Measurements from ENCODE around the gene UNC79. TPM values are rescaled to one million over a fixed set of nuclear protein-coding genes. Genes with fewer than 3 reads are reported as not detected.

UNC79 gene
- total and polyA plus RNA-seq, 10 of the 15 experiments (the other 5 are each of a cell fraction or from before 2014, with no cell fraction given): 0.04 to 0.29 (median 0.14) TPM

DNA sequence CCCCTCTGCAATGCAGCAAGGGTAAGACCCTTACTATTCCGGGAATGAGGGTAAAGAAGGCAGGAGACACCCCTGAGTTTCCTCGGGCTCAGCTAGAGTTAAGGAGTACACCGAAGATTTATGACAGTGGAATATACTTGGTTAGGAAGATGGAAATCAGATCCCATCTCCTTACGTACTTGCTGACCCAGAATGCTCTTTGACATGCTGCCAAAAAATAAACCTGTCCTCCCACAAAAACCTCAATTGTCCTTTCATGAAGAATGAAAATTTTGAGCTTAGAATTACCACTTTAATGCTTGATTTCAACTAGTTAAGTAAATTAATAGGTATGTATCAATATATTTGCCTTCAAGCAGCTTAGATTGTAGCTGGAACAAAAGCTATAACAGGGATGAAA is 258.1 kb downstream of the UNC79 start:
- no TSS peak for BruUV-seq (replicated peaks)
- Histone ChIP-seq H3K27ac (ENCODE audit: control insufficient read depth, insufficient read depth) (no peak overlapping the region), H3K36me3 (ENCODE audit: control insufficient read depth in 2 of 2, insufficient read depth in 2 of 2, low read length in 1 of 2) (no peaks in the 10 kb centered on the region), H2AFZ (ENCODE audit: control insufficient read depth, low read depth, low read length) (no peak overlapping the region), H3K4me2 (ENCODE audit: control insufficient read depth, insufficient read depth) (no peak overlapping the region), H3K4me3 (no peak overlapping the region), H3K4me1 (ENCODE audit: control insufficient read depth, insufficient read depth, low read length) (no peaks in the 10 kb centered on the region), H3K27me3 (replicated peaks in 1 of 2; ENCODE audit: control insufficient read depth in 2 of 2, insufficient read depth in 2 of 2, low read length in 1 of 2) (no peaks in the 10 kb centered on the region; a peak in 1 of 4 replicates), H3K9me3 (replicated peaks; ENCODE audit: control insufficient read depth, insufficient read depth, low read length) (no peaks in the 10 kb centered on the region), H3K9ac (ENCODE audit: control insufficient read depth, insufficient read depth, low read length) (no peak overlapping the region), H4K20me1 (ENCODE audit: control insufficient read depth, insufficient read depth) (no peaks in the 10 kb centered on the region), H3K79me2 (ENCODE audit: control insufficient read depth, insufficient read depth, low read length) (no peaks in the 10 kb centered on the region)
- ChIA-PET CTCF (interaction anchor here (1.1 kb wide), 1 partner anchor 200 kb away, joined by 3 read pairs; no protein-coding TSS in a partner anchor), POLR2A (no interaction called here), RAD21 (ENCODE audit: unreplicated experiment) (no interaction called here), SMC1A (ENCODE audit: uncharacterized antibody, unreplicated experiment) (no interaction called here)
- in situ Hi-C loops (cut with MboI) (no loop called here), intact Hi-C loops (cut with micrococcal nuclease; ENCODE audit: unreplicated experiment) (no loop called here)
- no peak for FAIRE-seq
- no peak for DNase-seq (ENCODE audit: low read depth, low spot score)
- no peak for ATAC-seq
- WGBS (ENCODE audit: insufficient coverage, insufficient replicate concordance, low lambda C conversion rate, missing lambda C conversion rate): 12% methylated on average over 4 of the region's 4 CpGs
- TF ChIP-seq JUND (IDR thresholded peaks at IDR 0.05; ENCODE audit: low read depth, low read length): no peak
- TF ChIP-seq, protein P1, sequence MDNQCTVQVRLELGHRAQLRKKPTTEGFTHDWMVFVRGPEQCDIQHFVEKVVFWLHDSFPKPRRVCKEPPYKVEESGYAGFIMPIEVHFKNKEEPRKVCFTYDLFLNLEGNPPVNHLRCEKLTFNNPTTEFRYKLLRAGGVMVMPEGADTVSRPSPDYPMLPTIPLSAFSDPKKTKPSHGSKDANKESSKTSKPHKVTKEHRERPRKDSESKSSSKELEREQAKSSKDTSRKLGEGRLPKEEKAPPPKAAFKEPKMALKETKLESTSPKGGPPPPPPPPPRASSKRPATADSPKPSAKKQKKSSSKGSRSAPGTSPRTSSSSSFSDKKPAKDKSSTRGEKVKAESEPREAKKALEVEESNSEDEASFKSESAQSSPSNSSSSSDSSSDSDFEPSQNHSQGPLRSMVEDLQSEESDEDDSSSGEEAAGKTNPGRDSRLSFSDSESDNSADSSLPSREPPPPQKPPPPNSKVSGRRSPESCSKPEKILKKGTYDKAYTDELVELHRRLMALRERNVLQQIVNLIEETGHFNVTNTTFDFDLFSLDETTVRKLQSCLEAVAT (IDR thresholded peaks at IDR 0.05): no peak
- TF ChIP-seq, protein P2, sequence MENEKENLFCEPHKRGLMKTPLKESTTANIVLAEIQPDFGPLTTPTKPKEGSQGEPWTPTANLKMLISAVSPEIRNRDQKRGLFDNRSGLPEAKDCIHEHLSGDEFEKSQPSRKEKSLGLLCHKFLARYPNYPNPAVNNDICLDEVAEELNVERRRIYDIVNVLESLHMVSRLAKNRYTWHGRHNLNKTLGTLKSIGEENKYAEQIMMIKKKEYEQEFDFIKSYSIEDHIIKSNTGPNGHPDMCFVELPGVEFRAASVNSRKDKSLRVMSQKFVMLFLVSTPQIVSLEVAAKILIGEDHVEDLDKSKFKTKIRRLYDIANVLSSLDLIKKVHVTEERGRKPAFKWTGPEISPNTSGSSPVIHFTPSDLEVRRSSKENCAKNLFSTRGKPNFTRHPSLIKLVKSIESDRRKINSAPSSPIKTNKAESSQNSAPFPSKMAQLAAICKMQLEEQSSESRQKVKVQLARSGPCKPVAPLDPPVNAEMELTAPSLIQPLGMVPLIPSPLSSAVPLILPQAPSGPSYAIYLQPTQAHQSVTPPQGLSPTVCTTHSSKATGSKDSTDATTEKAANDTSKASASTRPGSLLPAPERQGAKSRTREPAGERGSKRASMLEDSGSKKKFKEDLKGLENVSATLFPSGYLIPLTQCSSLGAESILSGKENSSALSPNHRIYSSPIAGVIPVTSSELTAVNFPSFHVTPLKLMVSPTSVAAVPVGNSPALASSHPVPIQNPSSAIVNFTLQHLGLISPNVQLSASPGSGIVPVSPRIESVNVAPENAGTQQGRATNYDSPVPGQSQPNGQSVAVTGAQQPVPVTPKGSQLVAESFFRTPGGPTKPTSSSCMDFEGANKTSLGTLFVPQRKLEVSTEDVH (IDR thresholded peaks at IDR 0.05; ENCODE audit: low read depth, partially characterized antibody): no peak
- TF ChIP-seq RBBP5 (conservative IDR thresholded peaks at IDR 0.05): no peak
- no peak for TF ChIP-seq ZZZ3 (IDR thresholded peaks at IDR 0.05; ENCODE audit: control insufficient read depth, insufficient read length, low read depth)
- no peak for TF ChIP-seq ETV6 (conservative IDR thresholded peaks at IDR 0.05 in 1 of 2, IDR thresholded peaks at IDR 0.05 in 1 of 2; ENCODE audit: borderline replicate concordance in 1 of 2, low read depth in 1 of 2)
- TF ChIP-seq, protein P3, sequence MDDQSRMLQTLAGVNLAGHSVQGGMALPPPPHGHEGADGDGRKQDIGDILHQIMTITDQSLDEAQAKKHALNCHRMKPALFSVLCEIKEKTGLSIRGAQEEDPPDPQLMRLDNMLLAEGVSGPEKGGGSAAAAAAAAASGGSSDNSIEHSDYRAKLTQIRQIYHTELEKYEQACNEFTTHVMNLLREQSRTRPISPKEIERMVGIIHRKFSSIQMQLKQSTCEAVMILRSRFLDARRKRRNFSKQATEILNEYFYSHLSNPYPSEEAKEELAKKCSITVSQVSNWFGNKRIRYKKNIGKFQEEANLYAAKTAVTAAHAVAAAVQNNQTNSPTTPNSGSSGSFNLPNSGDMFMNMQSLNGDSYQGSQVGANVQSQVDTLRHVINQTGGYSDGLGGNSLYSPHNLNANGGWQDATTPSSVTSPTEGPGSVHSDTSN (IDR thresholded peaks at IDR 0.05; ENCODE audit: insufficient replicate concordance, low read depth, low read length): no peak
- TF ChIP-seq, protein P4, sequence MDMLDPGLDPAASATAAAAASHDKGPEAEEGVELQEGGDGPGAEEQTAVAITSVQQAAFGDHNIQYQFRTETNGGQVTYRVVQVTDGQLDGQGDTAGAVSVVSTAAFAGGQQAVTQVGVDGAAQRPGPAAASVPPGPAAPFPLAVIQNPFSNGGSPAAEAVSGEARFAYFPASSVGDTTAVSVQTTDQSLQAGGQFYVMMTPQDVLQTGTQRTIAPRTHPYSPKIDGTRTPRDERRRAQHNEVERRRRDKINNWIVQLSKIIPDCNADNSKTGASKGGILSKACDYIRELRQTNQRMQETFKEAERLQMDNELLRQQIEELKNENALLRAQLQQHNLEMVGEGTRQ (IDR thresholded peaks at IDR 0.05; ENCODE audit: borderline replicate concordance, low read depth, low read length): no peak
- TF ChIP-seq, protein P5, sequence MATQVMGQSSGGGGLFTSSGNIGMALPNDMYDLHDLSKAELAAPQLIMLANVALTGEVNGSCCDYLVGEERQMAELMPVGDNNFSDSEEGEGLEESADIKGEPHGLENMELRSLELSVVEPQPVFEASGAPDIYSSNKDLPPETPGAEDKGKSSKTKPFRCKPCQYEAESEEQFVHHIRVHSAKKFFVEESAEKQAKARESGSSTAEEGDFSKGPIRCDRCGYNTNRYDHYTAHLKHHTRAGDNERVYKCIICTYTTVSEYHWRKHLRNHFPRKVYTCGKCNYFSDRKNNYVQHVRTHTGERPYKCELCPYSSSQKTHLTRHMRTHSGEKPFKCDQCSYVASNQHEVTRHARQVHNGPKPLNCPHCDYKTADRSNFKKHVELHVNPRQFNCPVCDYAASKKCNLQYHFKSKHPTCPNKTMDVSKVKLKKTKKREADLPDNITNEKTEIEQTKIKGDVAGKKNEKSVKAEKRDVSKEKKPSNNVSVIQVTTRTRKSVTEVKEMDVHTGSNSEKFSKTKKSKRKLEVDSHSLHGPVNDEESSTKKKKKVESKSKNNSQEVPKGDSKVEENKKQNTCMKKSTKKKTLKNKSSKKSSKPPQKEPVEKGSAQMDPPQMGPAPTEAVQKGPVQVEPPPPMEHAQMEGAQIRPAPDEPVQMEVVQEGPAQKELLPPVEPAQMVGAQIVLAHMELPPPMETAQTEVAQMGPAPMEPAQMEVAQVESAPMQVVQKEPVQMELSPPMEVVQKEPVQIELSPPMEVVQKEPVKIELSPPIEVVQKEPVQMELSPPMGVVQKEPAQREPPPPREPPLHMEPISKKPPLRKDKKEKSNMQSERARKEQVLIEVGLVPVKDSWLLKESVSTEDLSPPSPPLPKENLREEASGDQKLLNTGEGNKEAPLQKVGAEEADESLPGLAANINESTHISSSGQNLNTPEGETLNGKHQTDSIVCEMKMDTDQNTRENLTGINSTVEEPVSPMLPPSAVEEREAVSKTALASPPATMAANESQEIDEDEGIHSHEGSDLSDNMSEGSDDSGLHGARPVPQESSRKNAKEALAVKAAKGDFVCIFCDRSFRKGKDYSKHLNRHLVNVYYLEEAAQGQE (IDR thresholded peaks at IDR 0.05; ENCODE audit: low read depth, low read length): no peak
- no peak for TF ChIP-seq STAT1 (conservative IDR thresholded peaks at IDR 0.05)
- TF ChIP-seq MTA2 (IDR thresholded peaks at IDR 0.05; ENCODE audit: low read depth): no peak
- TF ChIP-seq PAX5 (IDR thresholded peaks at IDR 0.05; ENCODE audit: borderline replicate concordance, low read depth, low read length): no peak
- no peak for TF ChIP-seq HDAC6 (IDR thresholded peaks at IDR 0.05; ENCODE audit: unreplicated experiment)
- TF ChIP-seq SREBF2 (IDR thresholded peaks at IDR 0.05; ENCODE audit: low read length): no peak
